GM12872 (cell line): ENCODE data around the gene SLC46A1.

Source experiments
- CTCF ChIP-seq: IDR thresholded peaks from 3 replicates; pipeline ENCODE4 v1.5.1; 2011; ENCODE audit warnings: low read depth, mild to moderate bottlenecking, low read length, moderate library complexity; ENCODE audit not compliant: insufficient read depth

Gene SLC46A1

GRCh38 chr17:28395426-28395825 is 10.6 kb downstream of the SLC46A1 start:
- TF ChIP-seq CTCF = no peak

- no peak for TF ChIP-seq CTCF
Measured at GRCh38 chr17:28394337-28395116, 11.5 kb downstream of the SLC46A1 start.

GRCh38 chr17:28392491-28392890 is 13.5 kb downstream of the SLC46A1 start:
- TF ChIP-seq CTCF = no peak

GRCh38 chr17:28391401-28391800 is 14.6 kb downstream of the SLC46A1 start:
- TF ChIP-seq CTCF = no peak

GRCh38 chr17:28390984-28391383 is 15.0 kb downstream of the SLC46A1 start:
- no peak for TF ChIP-seq CTCF

- no peak for TF ChIP-seq CTCF
Measured at GRCh38 chr17:28390563-28390962, 15.4 kb downstream of the SLC46A1 start.

GRCh38 chr17:28390141-28390540 is 15.9 kb downstream of the SLC46A1 start:
- TF ChIP-seq CTCF = no peak

- TF ChIP-seq CTCF = no peak
Measured at GRCh38 chr17:28388106-28388505, 17.9 kb downstream of the SLC46A1 start.
